ENCODE measurements around the gene DDX39B. TPM values are rescaled to one million over a fixed set of nuclear protein-coding genes. Genes with fewer than 3 reads are reported as not detected.

DDX39B gene
- total and polyA plus RNA-seq, 9 of the 15 experiments (the other 6 are each of a cell fraction or from before 2014, with no cell fraction given), result 479 to 869 (median 592) TPM

- no peak for TF ChIP-seq FOXJ3 (CRISPR knock-in tag; IDR thresholded peaks at IDR 0.05)
- TF ChIP-seq ADNP (tag; IDR thresholded peaks at IDR 0.05), result no peak
- TF ChIP-seq SP2 (IDR thresholded peaks at IDR 0.05; ENCODE audit: extremely low read depth, low read depth, low read length, poor library complexity, severe bottlenecking), result no peak
- no peak for TF ChIP-seq CBFA2T2 (conservative IDR thresholded peaks at IDR 0.05)
- no peak for TF ChIP-seq RBM22 (IDR thresholded peaks at IDR 0.05; ENCODE audit: low read depth, low read length, poor library complexity, severe bottlenecking)
- TF ChIP-seq, protein P1, sequence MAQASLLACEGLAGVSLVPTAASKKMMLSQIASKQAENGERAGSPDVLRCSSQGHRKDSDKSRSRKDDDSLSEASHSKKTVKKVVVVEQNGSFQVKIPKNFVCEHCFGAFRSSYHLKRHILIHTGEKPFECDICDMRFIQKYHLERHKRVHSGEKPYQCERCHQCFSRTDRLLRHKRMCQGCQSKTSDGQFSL (CRISPR knock-in tag; IDR thresholded peaks at IDR 0.05), result peak; percentile 11; the same call in 1 of the 2 replicates
- TF ChIP-seq, protein P1 (tag; IDR thresholded peaks at IDR 0.05), result peak in 1 of 2 experiments; percentile 30; a peak in 1 of 4 replicates
- TF ChIP-seq RBM17 (IDR thresholded peaks at IDR 0.05; ENCODE audit: borderline replicate concordance, low read depth, low read length), result no peak
- TF ChIP-seq RBM34 (IDR thresholded peaks at IDR 0.05; ENCODE audit: borderline replicate concordance, insufficient read depth, low read length), result no peak
- peak; percentile 89; the same call in 1 of the 2 replicates for TF ChIP-seq HDAC2 (IDR thresholded peaks at IDR 0.05)
- no peak for TF ChIP-seq ZNF696 (CRISPR knock-in tag; conservative IDR thresholded peaks at IDR 0.05)
- peak; percentile 100 for TF ChIP-seq EP400 (IDR thresholded peaks at IDR 0.05)
- peak; percentile 73 for TF ChIP-seq CREB3L1 (IDR thresholded peaks at IDR 0.05; ENCODE audit: borderline replicate concordance, low read depth)
- TF ChIP-seq FOXM1 (IDR thresholded peaks at IDR 0.05; ENCODE audit: low read depth), result peak; percentile 52; the same call in 1 of the 2 replicates
- peak; percentile 96 for TF ChIP-seq FOXM1 (CRISPR knock-in tag; IDR thresholded peaks at IDR 0.05; ENCODE audit: low read depth)
- TF ChIP-seq FUS (optimal IDR thresholded peaks at IDR 0.05; ENCODE audit: low read depth, low read length), result no peak
- 0 out of 2 replicates have a peak, but pooled peaks have one; percentile 66 for TF ChIP-seq PHB (CRISPR knock-in tag; IDR thresholded peaks at IDR 0.05)
- TF ChIP-seq FOSL1 (tag; conservative IDR thresholded peaks at IDR 0.05), result no peak
- TF ChIP-seq GATAD2A (IDR thresholded peaks at IDR 0.05), result peak; percentile 95
- TF ChIP-seq ZNF644 (tag; IDR thresholded peaks at IDR 0.05; ENCODE audit: low read depth), result 0 out of 2 replicates have a peak, but pooled peaks have one; percentile 44
- TF ChIP-seq, protein P2, sequence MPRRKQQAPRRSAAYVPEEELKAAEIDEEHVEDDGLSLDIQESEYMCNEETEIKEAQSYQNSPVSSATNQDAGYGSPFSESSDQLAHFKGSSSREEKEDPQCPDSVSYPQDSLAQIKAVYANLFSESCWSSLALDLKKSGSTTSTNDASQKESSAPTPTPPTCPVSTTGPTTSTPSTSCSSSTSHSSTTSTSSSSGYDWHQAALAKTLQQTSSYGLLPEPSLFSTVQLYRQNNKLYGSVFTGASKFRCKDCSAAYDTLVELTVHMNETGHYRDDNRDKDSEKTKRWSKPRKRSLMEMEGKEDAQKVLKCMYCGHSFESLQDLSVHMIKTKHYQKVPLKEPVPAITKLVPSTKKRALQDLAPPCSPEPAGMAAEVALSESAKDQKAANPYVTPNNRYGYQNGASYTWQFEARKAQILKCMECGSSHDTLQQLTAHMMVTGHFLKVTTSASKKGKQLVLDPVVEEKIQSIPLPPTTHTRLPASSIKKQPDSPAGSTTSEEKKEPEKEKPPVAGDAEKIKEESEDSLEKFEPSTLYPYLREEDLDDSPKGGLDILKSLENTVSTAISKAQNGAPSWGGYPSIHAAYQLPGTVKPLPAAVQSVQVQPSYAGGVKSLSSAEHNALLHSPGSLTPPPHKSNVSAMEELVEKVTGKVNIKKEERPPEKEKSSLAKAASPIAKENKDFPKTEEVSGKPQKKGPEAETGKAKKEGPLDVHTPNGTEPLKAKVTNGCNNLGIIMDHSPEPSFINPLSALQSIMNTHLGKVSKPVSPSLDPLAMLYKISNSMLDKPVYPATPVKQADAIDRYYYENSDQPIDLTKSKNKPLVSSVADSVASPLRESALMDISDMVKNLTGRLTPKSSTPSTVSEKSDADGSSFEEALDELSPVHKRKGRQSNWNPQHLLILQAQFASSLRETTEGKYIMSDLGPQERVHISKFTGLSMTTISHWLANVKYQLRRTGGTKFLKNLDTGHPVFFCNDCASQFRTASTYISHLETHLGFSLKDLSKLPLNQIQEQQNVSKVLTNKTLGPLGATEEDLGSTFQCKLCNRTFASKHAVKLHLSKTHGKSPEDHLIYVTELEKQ (CRISPR knock-in tag; IDR thresholded peaks at IDR 0.05), result no peak
- no peak for TF ChIP-seq MAFG (tag; conservative IDR thresholded peaks at IDR 0.05)
- peak; percentile 19; the same call in 1 of the 2 replicates for TF ChIP-seq FOXK1 (CRISPR knock-in tag; IDR thresholded peaks at IDR 0.05; ENCODE audit: borderline replicate concordance)
These were observed at the start of gene DDX39B (continued) for GRCh38 chr6:31541658-31542521.
